Measurements from ENCODE around the gene BANP. TPM values are rescaled to one million over a fixed set of nuclear protein-coding genes. Genes with fewer than 3 reads are reported as not detected.

The BANP gene
- total RNA-seq, 1 experiment from 2014 or later: 22.6 TPM

DNA sequence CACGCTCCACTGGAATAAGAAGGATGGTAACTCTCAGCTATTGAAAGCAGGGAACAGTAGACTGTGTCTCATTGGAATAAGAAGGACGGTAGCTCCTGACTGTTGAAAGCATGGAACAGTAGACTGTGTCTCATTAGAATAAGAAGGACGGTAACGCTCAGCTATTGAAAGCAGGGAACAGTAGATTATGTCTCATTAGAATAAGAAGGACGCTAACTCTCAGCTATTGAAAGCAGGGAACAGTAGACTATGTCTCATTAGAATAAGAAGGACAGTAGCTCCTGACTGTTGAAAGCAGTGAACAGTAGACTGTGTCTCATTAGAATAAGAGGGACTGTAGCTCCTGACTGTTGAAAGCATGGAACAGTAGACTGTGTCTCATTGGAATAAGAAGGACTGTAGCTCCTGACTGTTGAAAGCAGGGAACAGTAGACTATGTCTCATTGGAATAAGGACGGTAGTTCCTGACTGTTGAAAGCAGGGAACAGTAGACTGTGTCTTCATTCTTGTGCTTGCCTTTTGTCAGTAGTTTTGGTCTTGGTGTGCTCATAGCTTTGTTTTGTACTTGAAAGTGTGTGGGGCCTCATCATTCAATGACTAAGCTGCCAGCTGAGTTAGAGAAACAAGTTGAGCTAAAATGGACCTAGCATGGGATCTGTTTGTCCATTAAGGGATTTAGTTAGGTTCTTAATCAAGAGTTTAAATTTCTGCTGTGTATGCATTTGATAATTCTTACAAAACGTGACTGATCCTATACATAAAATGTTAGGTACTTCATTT is 58.5 kb downstream of the BANP start:
- ChIA-PET CTCF (no interaction called here), POLR2A (no interaction called here)
- no TSS peak for BruUV-seq (replicated peaks)
- intact Hi-C loops (cut with micrococcal nuclease; ENCODE audit: unreplicated experiment): no loop called here
- Histone ChIP-seq H3K27me3 (ENCODE audit: control insufficient read depth, insufficient read depth, low read length) (no peaks in the 10 kb centered on the region), H3K9me3 (ENCODE audit: control insufficient read depth, insufficient read depth, low read depth, low read length) (no peaks in the 10 kb centered on the region), H3K27ac (ENCODE audit: low read length) (no peak overlapping the region), H3K36me3 (ENCODE audit: control insufficient read depth, insufficient read depth, low read length) (no peaks in the 10 kb centered on the region; the same call in 1 of the 2 replicates), H3K4me3 (ENCODE audit: low read depth in 2 of 2, low read length in 2 of 2) (no peak overlapping the region), H3K4me1 (ENCODE audit: control insufficient read depth, insufficient read depth, low read length) (no peaks in the 10 kb centered on the region)
- ATAC-seq: no peak
- TF ChIP-seq TCF7L2 (IDR thresholded peaks at IDR 0.05; ENCODE audit: low read depth, low read length) (no peak), POLR2AphosphoS5 (IDR thresholded peaks at IDR 0.05; ENCODE audit: low read depth, low read length) (no peak), SIN3A (IDR thresholded peaks at IDR 0.05; ENCODE audit: borderline replicate concordance, insufficient read depth, low read depth, low read length) (no peak)
- TF ChIP-seq, protein P1, sequence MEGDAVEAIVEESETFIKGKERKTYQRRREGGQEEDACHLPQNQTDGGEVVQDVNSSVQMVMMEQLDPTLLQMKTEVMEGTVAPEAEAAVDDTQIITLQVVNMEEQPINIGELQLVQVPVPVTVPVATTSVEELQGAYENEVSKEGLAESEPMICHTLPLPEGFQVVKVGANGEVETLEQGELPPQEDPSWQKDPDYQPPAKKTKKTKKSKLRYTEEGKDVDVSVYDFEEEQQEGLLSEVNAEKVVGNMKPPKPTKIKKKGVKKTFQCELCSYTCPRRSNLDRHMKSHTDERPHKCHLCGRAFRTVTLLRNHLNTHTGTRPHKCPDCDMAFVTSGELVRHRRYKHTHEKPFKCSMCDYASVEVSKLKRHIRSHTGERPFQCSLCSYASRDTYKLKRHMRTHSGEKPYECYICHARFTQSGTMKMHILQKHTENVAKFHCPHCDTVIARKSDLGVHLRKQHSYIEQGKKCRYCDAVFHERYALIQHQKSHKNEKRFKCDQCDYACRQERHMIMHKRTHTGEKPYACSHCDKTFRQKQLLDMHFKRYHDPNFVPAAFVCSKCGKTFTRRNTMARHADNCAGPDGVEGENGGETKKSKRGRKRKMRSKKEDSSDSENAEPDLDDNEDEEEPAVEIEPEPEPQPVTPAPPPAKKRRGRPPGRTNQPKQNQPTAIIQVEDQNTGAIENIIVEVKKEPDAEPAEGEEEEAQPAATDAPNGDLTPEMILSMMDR (IDR thresholded peaks at IDR 0.05): no peak
- TF ChIP-seq, protein P2, sequence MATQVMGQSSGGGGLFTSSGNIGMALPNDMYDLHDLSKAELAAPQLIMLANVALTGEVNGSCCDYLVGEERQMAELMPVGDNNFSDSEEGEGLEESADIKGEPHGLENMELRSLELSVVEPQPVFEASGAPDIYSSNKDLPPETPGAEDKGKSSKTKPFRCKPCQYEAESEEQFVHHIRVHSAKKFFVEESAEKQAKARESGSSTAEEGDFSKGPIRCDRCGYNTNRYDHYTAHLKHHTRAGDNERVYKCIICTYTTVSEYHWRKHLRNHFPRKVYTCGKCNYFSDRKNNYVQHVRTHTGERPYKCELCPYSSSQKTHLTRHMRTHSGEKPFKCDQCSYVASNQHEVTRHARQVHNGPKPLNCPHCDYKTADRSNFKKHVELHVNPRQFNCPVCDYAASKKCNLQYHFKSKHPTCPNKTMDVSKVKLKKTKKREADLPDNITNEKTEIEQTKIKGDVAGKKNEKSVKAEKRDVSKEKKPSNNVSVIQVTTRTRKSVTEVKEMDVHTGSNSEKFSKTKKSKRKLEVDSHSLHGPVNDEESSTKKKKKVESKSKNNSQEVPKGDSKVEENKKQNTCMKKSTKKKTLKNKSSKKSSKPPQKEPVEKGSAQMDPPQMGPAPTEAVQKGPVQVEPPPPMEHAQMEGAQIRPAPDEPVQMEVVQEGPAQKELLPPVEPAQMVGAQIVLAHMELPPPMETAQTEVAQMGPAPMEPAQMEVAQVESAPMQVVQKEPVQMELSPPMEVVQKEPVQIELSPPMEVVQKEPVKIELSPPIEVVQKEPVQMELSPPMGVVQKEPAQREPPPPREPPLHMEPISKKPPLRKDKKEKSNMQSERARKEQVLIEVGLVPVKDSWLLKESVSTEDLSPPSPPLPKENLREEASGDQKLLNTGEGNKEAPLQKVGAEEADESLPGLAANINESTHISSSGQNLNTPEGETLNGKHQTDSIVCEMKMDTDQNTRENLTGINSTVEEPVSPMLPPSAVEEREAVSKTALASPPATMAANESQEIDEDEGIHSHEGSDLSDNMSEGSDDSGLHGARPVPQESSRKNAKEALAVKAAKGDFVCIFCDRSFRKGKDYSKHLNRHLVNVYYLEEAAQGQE (IDR thresholded peaks at IDR 0.05; ENCODE audit: insufficient read depth in 1 of 2, low read depth in 2 of 2, low read length in 1 of 2): no peak
- in situ Hi-C loops (cut with HindIII; ENCODE audit: low pct_unique_long_range_greater_than_20kb, low sequenced_read_pairs): no loop called here
- no peak for DNase-seq (ENCODE audit: low read depth, low spot score)

DNA sequence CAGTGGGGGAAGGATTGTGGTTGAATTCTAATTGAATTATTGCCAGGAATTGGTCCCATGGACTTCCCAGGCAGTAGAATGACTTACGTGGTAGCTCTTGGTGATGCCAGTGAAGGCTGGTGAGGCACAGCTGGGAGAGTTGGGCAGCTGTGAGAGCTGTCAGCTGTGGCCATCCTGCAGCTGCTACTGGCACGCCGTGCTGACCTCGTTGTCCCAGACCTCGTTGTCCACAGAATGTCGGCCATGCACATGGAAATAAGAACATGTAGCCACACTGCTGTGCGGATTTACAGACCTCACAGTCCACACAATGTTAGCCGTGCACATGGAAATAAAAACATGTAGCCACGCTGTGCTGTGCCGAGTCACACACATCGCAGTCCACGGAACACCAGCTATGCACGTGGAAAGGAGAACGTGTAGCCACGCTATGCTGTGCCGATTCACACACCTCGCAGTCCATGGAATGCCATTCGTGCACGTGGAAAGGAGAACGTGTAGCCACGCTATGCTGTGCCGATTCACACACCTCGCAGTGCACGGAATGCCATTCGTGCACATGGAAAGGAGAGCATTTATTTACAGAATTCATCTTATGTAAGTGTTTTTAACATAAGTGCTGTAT is 59.2 kb downstream of the BANP start:
- DNase-seq (ENCODE audit: low read depth, low spot score) (no peak), ATAC-seq (no peak)
- Histone ChIP-seq H3K36me3 (ENCODE audit: control insufficient read depth, insufficient read depth, low read length) (no peaks in the 10 kb centered on the region; the same call in 1 of the 2 replicates), H3K9me3 (ENCODE audit: control insufficient read depth, insufficient read depth, low read depth, low read length) (no peaks in the 10 kb centered on the region), H3K4me3 (ENCODE audit: low read depth in 2 of 2, low read length in 2 of 2) (no peak overlapping the region), H3K27ac (ENCODE audit: low read length) (no peak overlapping the region), H3K27me3 (ENCODE audit: control insufficient read depth, insufficient read depth, low read length) (no peaks in the 10 kb centered on the region), H3K4me1 (ENCODE audit: control insufficient read depth, insufficient read depth, low read length) (no peaks in the 10 kb centered on the region)
- TF ChIP-seq, protein P1 (IDR thresholded peaks at IDR 0.05): no peak
- TF ChIP-seq, protein P2 (IDR thresholded peaks at IDR 0.05; ENCODE audit: insufficient read depth in 1 of 2, low read depth in 2 of 2, low read length in 1 of 2): no peak
- TF ChIP-seq TCF7L2 (IDR thresholded peaks at IDR 0.05; ENCODE audit: low read depth, low read length) (no peak), POLR2AphosphoS5 (IDR thresholded peaks at IDR 0.05; ENCODE audit: low read depth, low read length) (no peak), SIN3A (IDR thresholded peaks at IDR 0.05; ENCODE audit: borderline replicate concordance, insufficient read depth, low read depth, low read length) (no peak)
- intact Hi-C loops (cut with micrococcal nuclease; ENCODE audit: unreplicated experiment) (no loop called here), in situ Hi-C loops (cut with HindIII; ENCODE audit: low pct_unique_long_range_greater_than_20kb, low sequenced_read_pairs) (no loop called here)
- BruUV-seq (replicated peaks): no TSS peak
- ChIA-PET POLR2A (no interaction called here), CTCF (no interaction called here)
